GM12873 (cell line): ENCODE data around the gene SLC66A2.

ENCODE experiments used
- CTCF ChIP-seq: IDR thresholded peaks from 2 replicates; pipeline ENCODE4 v1.5.1; 2012; ENCODE audit warnings: low read depth, mild to moderate bottlenecking, moderate library complexity, low read length, control low read depth; ENCODE audit not compliant: insufficient read depth; ENCODE audit errors: missing control alignments

The SLC66A2 gene

GRCh38 chr18:79970419-79971133, 19.1 kb upstream of the SLC66A2 start:
- no peak for TF ChIP-seq CTCF

GRCh38 chr18:79965119-79965902, 13.9 kb upstream of the SLC66A2 start:
- no peak for TF ChIP-seq CTCF

GRCh38 chr18:79964330-79965118, 13.1 kb upstream of the SLC66A2 start, which contains the start of gene HSBP1L1:
HSBP1L1 (plus strand) TSS chr18:79964643; CDS start chr18:79964736, 93 bp downstream.
- TF ChIP-seq CTCF: peak; percentile 38

- TF ChIP-seq CTCF: no peak
Observed at GRCh38 chr18:79963658-79964329, 12.3 kb upstream of the SLC66A2 start.

GRCh38 chr18:79962835-79963657, 11.6 kb upstream of the SLC66A2 start:
- TF ChIP-seq CTCF: peak; percentile 64

- no peak for TF ChIP-seq CTCF
Observed at GRCh38 chr18:79962311-79962710, 10.9 kb upstream of the SLC66A2 start.
